VCaP (cell line): ENCODE results near the gene DUSP8.

Experiments used
- H3K27ac ChIP-seq: fragments of 450-650 bp; 2 replicates; pipeline ENCODE4 v1.5.1; 2017
- TF ChIP-seq, protein P1 (sequence below): fragments of 450-650 bp; conservative IDR thresholded peaks from 2 replicates; pipeline ENCODE4 v1.5.1; 2017; ENCODE audit warnings: mild to moderate bottlenecking, moderate library complexity

Gene DUSP8

GRCh38 chr11:1574238-1574932 lies 2.3 kb upstream of the DUSP8 start:
- TF ChIP-seq, protein P1, sequence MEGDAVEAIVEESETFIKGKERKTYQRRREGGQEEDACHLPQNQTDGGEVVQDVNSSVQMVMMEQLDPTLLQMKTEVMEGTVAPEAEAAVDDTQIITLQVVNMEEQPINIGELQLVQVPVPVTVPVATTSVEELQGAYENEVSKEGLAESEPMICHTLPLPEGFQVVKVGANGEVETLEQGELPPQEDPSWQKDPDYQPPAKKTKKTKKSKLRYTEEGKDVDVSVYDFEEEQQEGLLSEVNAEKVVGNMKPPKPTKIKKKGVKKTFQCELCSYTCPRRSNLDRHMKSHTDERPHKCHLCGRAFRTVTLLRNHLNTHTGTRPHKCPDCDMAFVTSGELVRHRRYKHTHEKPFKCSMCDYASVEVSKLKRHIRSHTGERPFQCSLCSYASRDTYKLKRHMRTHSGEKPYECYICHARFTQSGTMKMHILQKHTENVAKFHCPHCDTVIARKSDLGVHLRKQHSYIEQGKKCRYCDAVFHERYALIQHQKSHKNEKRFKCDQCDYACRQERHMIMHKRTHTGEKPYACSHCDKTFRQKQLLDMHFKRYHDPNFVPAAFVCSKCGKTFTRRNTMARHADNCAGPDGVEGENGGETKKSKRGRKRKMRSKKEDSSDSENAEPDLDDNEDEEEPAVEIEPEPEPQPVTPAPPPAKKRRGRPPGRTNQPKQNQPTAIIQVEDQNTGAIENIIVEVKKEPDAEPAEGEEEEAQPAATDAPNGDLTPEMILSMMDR = peak; percentile 97
- H3K27ac ChIP-seq = peak overlapping the region; percentile 84

GRCh38 chr11:1573903-1574237 lies 1.8 kb upstream of the DUSP8 start:
- TF ChIP-seq, protein P1 = no peak
- peak overlapping the region; percentile 84 for H3K27ac ChIP-seq

DNA sequence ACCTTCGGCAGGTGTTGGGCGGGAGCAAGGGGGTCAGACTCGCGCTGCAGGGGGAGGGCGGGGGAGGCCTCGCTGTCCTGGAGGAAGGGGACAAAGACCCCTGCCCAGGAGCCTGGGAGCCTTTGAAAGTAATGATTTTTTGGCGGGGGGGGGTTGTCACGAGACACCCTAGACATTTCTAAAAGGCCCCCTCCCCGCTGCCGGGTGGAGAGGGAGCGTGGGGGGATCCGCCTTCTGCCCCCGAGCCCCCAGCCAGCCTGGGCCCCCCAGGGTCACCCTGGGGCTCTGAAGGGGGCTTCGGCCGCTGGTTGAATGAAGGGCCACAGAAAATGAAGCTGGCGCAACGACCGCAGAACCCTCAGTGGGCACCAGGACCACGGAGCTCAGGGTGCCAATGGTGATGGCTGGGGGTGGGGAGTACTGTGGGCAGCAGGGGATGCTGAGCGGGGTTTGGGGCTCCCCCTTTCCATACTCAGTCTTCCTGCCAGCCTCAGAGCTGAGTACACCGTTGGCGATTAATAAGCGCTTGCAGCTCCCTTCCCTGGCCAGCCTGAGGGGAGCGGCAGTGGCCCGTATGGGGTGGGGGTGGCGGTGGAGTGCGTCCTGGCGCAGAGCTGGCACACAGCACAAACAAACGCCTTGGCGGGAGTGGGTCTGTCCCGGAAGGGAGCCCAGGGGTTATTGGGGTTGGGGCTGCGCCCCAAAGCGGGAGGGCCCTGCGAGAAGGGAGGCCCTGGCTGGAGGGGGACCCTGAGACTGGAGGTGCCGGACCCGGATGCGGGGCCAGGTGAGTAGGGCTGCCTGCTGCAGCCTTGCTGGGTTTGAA lies 1.2 kb upstream of the DUSP8 start:
- H3K27ac ChIP-seq = peak overlapping the region; percentile 84

DNA sequence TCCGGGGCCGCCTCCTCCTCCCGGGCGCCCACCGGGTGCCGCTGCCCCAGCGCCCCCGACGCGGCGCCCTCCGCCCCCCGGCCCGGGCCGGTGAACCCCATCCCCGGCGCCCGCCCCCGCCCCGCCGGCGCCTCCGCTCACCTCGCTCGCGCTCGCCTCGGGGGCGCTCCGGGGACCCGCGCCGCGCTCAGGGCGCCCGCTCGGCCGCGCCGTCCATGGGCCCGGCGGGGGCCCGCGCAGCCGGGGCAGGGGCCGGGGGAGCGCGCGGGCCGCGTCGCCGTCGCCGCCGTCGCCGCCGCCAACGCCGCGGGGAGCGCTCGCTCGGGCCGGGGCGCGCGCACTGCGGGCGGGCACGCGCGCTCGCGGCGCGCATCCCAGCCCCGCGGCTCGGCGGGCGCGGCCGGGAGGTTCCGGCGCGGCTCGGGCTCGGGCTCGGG lies 293 bp downstream of the DUSP8 start:
- TF ChIP-seq, protein P1 = no peak
- peak overlapping the region; percentile 84 for H3K27ac ChIP-seq

More for the DNA sequence above, 1.2 kb upstream of the DUSP8 start:
- TF ChIP-seq, protein P1 = no peak

DNA sequence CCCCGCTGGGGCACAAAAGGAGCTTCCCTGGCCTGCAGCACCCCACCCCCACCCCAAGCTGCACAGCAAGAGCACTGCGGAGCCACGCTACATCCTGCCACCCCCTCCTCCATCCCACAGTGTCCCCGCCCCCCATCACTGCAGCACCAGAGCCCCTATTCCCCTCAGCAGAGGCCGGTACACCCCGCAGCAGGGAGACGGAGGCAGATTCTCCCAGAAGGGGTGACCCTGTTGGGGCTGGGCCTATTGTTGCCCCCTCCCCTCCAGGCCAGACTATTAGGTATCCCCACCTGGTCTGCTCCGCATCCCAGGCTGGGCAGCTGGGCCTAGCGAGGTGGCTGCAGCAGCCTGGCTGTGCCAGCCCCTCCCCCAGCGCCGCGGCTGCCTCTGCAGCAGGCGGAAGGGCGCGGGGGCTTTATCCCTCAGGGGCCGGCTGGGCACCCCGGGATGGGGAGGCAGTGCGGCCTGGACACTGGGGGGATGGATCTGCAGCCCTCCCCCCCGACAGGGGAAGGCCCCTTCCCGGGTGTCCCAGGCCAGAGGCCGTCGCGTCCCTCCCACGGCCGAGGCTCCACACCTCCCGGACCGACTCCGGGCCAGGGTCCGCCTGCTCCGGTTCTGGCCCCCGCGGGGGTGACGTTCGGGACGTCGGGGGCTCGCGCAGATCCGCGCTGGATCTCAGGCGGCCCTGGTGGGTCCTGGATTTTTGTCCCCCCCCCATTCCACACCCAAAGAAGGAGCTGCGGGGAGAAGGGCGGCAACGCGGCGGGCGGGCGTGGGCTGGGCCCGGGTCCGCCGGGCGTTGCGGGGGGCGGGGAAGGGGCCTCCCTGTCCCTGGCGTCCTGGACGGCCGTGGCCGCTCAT lies 943 bp downstream of the DUSP8 start:
- peak overlapping the region; percentile 84 for H3K27ac ChIP-seq
- TF ChIP-seq, protein P1 = no peak

- H3K27ac ChIP-seq = peak overlapping the region; percentile 84
- TF ChIP-seq, protein P1 = no peak
These were observed 1.6 kb downstream of the DUSP8 start for GRCh38 chr11:1570531-1570895.

DNA sequence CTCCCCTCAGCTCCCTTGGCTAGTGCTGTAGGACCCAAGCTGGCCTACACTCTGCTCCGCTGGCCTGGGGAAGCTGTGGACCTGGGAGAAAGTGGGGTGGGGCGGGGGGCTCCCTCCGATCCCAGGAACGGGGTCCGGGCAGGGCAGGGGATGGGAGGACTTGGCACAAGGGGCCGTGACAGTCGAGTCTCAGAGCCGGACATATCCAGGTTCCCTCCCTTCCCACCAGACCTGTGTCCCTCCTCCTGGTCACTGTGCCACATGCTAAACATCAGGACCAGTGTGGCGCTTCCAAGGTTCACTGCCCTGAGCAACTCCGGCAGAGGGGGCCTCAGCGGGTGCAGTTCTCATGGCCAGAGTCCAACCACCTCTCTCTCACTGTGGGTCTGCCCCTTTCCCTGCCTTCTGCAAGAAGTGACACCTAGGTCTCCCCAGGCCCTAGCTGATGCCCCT lies 2.0 kb downstream of the DUSP8 start:
- TF ChIP-seq, protein P1 = no peak
- no peak overlapping the region for H3K27ac ChIP-seq
